Spleen (tissue), 7 donors: ENCODE measurements around the gene ST3GAL4.

Experiments
- POLR2A ChIP-seq, 3 donors: fragments of 450-650 bp; IDR thresholded peaks; one replicate each; pipeline ENCODE4 v1.5.1; 2017; ENCODE audit warnings: antibody characterized with exemption in 3 of 3, mild to moderate bottlenecking in 1 of 3
- POLR2AphosphoS5 ChIP-seq, 3 donors: sonication (generic); formaldehyde crosslinking; IDR thresholded peaks; one replicate each; pipeline ENCODE4 v1.5.1; 2017; ENCODE audit warnings: antibody characterized with exemption in 3 of 3
- TF ChIP-seq, protein P1 (sequence below), 11 experiments: fragments of 200-600 bp in 7 of 11; fragments of 450-650 bp in 4 of 11; sonication (generic) in 4 of 11; IDR thresholded peaks in 8 of 11; conservative IDR thresholded peaks in 3 of 11; 1 replicate in 7 of 11; 2 replicates in 4 of 11; pipeline versions ENCODE4 v1.4.0 to v1.8.0; 2016 to 2021; ENCODE audit warnings: antibody characterized with exemption in 11 of 11, inconsistent platforms in 4 of 11, mild to moderate bottlenecking in 1 of 11
- donor health status: DM: no; HTN: no; CAD: no; lungs with moderate emphysema.
- donor health status: DM: no; HTN: no; CAD: no.
- donor health status: DM: no; HTN: no; CAD: no.

DNA sequence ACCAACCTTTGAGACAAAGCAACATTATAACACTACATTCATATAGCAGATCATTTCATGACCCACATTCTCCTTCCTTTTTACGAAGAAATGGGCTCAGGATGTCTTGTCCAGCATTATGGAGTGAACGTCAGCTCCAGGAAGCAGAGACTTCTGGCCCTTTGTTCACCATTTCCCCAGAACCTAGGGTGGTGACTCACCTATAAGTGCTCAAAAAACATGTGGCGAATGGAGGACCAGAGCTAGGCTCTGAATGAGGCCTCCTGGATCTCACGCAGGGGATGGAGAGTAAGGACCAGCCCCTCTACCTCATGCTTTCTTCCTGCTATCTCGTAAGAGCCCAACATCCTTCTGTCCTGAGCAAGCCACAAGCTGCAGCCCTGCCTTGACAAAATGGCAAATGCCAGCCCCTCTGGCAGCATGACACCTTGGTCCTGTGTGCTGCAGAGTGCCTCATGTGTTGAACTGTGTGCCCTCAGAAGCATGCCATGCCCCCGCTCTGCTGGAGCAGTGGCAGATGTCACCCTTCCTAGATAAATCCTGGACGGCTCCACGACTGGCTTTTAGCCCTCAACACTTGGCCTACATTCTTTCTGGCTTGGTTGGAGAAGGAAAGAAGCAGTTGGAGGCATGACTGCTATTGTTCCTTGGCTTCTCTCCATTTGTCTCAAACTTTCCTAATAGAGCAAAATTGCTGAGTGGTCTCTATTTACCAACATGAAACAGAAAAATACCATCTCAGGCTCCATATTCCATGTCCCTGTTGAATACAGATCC, 6.5 kb upstream of the ST3GAL4 start:
- TF ChIP-seq, protein P1, sequence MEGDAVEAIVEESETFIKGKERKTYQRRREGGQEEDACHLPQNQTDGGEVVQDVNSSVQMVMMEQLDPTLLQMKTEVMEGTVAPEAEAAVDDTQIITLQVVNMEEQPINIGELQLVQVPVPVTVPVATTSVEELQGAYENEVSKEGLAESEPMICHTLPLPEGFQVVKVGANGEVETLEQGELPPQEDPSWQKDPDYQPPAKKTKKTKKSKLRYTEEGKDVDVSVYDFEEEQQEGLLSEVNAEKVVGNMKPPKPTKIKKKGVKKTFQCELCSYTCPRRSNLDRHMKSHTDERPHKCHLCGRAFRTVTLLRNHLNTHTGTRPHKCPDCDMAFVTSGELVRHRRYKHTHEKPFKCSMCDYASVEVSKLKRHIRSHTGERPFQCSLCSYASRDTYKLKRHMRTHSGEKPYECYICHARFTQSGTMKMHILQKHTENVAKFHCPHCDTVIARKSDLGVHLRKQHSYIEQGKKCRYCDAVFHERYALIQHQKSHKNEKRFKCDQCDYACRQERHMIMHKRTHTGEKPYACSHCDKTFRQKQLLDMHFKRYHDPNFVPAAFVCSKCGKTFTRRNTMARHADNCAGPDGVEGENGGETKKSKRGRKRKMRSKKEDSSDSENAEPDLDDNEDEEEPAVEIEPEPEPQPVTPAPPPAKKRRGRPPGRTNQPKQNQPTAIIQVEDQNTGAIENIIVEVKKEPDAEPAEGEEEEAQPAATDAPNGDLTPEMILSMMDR (IDR thresholded peaks at IDR 0.05 in 8 of 11, conservative IDR thresholded peaks at IDR 0.05 in 3 of 11), result no peak
- TF ChIP-seq POLR2AphosphoS5 (IDR thresholded peaks at IDR 0.05) (peak in 1 of 3 donors; percentile 47), POLR2A (IDR thresholded peaks at IDR 0.05) (no peak)
